Activated T-helper 2 cell treated with anti-CD3 and anti-CD28 coated beads, Interferon-gamma antibody, Interleukin-2, Interleukin-4, amounts not matched to agents 10 μg/mL and 5 μg/mL and 100 μg/mL, durations not matched to agents 14 hours and 24 hours and 36 hours (primary cell): ENCODE results near the gene MYOM3. TPM values are rescaled to one million over a fixed set of nuclear protein-coding genes. Genes with fewer than 3 reads are reported as not detected.

Source experiments
- DNase-seq: peaks from one replicate; pipeline ENCODE4 v3.0.0; 2021; ENCODE audit warnings: low spot score
- H3K27ac Mint-ChIP-seq: one replicate; pipeline ENCODE4 v1.8.0; 2021; ENCODE audit warnings: mixed read lengths
- H3K27me3 Mint-ChIP-seq: one replicate; pipeline ENCODE4 v1.8.0; 2021; ENCODE audit warnings: low read depth, mixed read lengths
- H3K36me3 Mint-ChIP-seq: one replicate; pipeline ENCODE4 v1.8.0; 2021; ENCODE audit warnings: low read depth, mixed read lengths
- H3K4me1 Mint-ChIP-seq: one replicate; pipeline ENCODE4 v1.8.0; 2021; ENCODE audit warnings: low read depth, mixed read lengths
- H3K4me3 Mint-ChIP-seq: one replicate; pipeline ENCODE4 v1.8.0; 2021; ENCODE audit warnings: low read depth, mild to moderate bottlenecking, moderate library complexity, mixed read lengths
- H3K9me3 Mint-ChIP-seq: one replicate; pipeline ENCODE4 v1.8.0; 2021; ENCODE audit warnings: mixed read lengths
- intact Hi-C: fragments of 100-400 bp; cut with micrococcal nuclease; formaldehyde crosslinking; loops from one replicate; pipeline ENCODE4 v1.15.1; 2023
- total RNA-seq: library from RNA; stranded (reverse); gene quantifications from 2 replicates; pipeline ENCODE4 v1.2.3, GENCODE V29; 2022

MYOM3 gene
- total RNA-seq, 1 donor from 2014 or later = not detected

GRCh38 chr1:24095140-24095859 lies 16.6 kb downstream of the MYOM3 start:
- no peaks in the 10 kb centered on the region for H3K4me1 Mint-ChIP-seq
- no peaks in the 10 kb centered on the region for H3K9me3 Mint-ChIP-seq

GRCh38 chr1:24094554-24094953 lies 17.4 kb downstream of the MYOM3 start:
- Mint-ChIP-seq H3K27ac (no peak overlapping the region), H3K27me3 (peaks cover 2% of the 10 kb centered on the region), H3K4me1 (no peaks in the 10 kb centered on the region), H3K4me3 (no peak overlapping the region), H3K9me3 (no peaks in the 10 kb centered on the region), H3K36me3 (no peaks in the 10 kb centered on the region)
- intact Hi-C loops = no loop called here
- DNase-seq = no peak

More at GRCh38 chr1:24095140-24095859, 16.6 kb downstream of the MYOM3 start:
- no peak for DNase-seq
- Mint-ChIP-seq H3K27me3 (peaks cover 2% of the 10 kb centered on the region), H3K27ac (no peak overlapping the region), H3K4me3 (no peak overlapping the region), H3K36me3 (no peaks in the 10 kb centered on the region)
- intact Hi-C loops = no loop called here

GRCh38 chr1:24093732-24094131 lies 18.2 kb downstream of the MYOM3 start:
- H3K27ac Mint-ChIP-seq = no peak overlapping the region
- no peaks in the 10 kb centered on the region for H3K36me3 Mint-ChIP-seq
- H3K4me1 Mint-ChIP-seq = no peaks in the 10 kb centered on the region
- DNase-seq = no peak
- H3K9me3 Mint-ChIP-seq = no peaks in the 10 kb centered on the region
- intact Hi-C loops = no loop called here
- no peak overlapping the region for H3K4me3 Mint-ChIP-seq
- peaks cover 2% of the 10 kb centered on the region for H3K27me3 Mint-ChIP-seq

- intact Hi-C loops = no loop called here
- no peak overlapping the region for H3K27ac Mint-ChIP-seq
- H3K36me3 Mint-ChIP-seq = no peaks in the 10 kb centered on the region
- no peaks in the 10 kb centered on the region for H3K4me1 Mint-ChIP-seq
- no peak overlapping the region for H3K4me3 Mint-ChIP-seq
- no peaks in the 10 kb centered on the region for H3K9me3 Mint-ChIP-seq
- no peak for DNase-seq
- H3K27me3 Mint-ChIP-seq = peaks cover 2% of the 10 kb centered on the region
Measured at GRCh38 chr1:24092979-24093378, 19.0 kb downstream of the MYOM3 start.

GRCh38 chr1:24091971-24092482 lies 19.9 kb downstream of the MYOM3 start:
- Mint-ChIP-seq H3K27ac (no peak overlapping the region), H3K36me3 (no peaks in the 10 kb centered on the region), H3K27me3 (peaks cover 2% of the 10 kb centered on the region), H3K9me3 (no peaks in the 10 kb centered on the region), H3K4me3 (no peak overlapping the region), H3K4me1 (no peaks in the 10 kb centered on the region)
- intact Hi-C loops = no loop called here
- no peak for DNase-seq

- Mint-ChIP-seq H3K27ac (no peak overlapping the region), H3K36me3 (no peaks in the 10 kb centered on the region), H3K9me3 (no peaks in the 10 kb centered on the region), H3K27me3 (peaks cover 2% of the 10 kb centered on the region), H3K4me3 (no peak overlapping the region), H3K4me1 (no peaks in the 10 kb centered on the region)
- intact Hi-C loops = no loop called here
- no peak for DNase-seq
Measured at GRCh38 chr1:24090736-24091135, 21.2 kb downstream of the MYOM3 start.

- Mint-ChIP-seq H3K36me3 (no peaks in the 10 kb centered on the region), H3K27me3 (peaks cover 3% of the 10 kb centered on the region), H3K4me3 (no peak overlapping the region), H3K27ac (no peak overlapping the region), H3K4me1 (no peaks in the 10 kb centered on the region), H3K9me3 (no peaks in the 10 kb centered on the region)
- intact Hi-C loops = no loop called here
- no peak for DNase-seq
Measured at GRCh38 chr1:24089743-24090555, 22.0 kb downstream of the MYOM3 start.

GRCh38 chr1:24089027-24089742 lies 22.8 kb downstream of the MYOM3 start:
- Mint-ChIP-seq H3K4me1 (no peaks in the 10 kb centered on the region), H3K36me3 (no peaks in the 10 kb centered on the region), H3K9me3 (no peaks in the 10 kb centered on the region), H3K27me3 (peaks cover 1% of the 10 kb centered on the region), H3K4me3 (no peak overlapping the region), H3K27ac (no peak overlapping the region)
- no peak for DNase-seq
- intact Hi-C loops = no loop called here

GRCh38 chr1:24086466-24086865 lies 25.5 kb downstream of the MYOM3 start:
- Mint-ChIP-seq H3K4me3 (no peak overlapping the region), H3K4me1 (no peaks in the 10 kb centered on the region), H3K36me3 (no peaks in the 10 kb centered on the region)

GRCh38 chr1:24085546-24085945 lies 26.4 kb downstream of the MYOM3 start:
- Mint-ChIP-seq H3K4me1 (no peaks in the 10 kb centered on the region), H3K36me3 (no peaks in the 10 kb centered on the region), H3K27me3 (peaks cover 1% of the 10 kb centered on the region), H3K9me3 (no peaks in the 10 kb centered on the region), H3K4me3 (no peak overlapping the region), H3K27ac (no peak overlapping the region)
- no peak for DNase-seq
- intact Hi-C loops = no loop called here

More at GRCh38 chr1:24086466-24086865, 25.5 kb downstream of the MYOM3 start:
- Mint-ChIP-seq H3K9me3 (no peaks in the 10 kb centered on the region), H3K27ac (no peak overlapping the region), H3K27me3 (peaks cover 1% of the 10 kb centered on the region)
- DNase-seq = no peak
- intact Hi-C loops = no loop called here

- Mint-ChIP-seq H3K27ac (no peak overlapping the region), H3K4me1 (no peaks in the 10 kb centered on the region), H3K4me3 (no peak overlapping the region), H3K27me3 (peaks cover 1% of the 10 kb centered on the region), H3K9me3 (no peaks in the 10 kb centered on the region), H3K36me3 (no peaks in the 10 kb centered on the region)
- intact Hi-C loops = no loop called here
- DNase-seq = no peak
Measured at GRCh38 chr1:24085007-24085406, 26.9 kb downstream of the MYOM3 start.

- Mint-ChIP-seq H3K4me3 (no peak overlapping the region), H3K27me3 (peaks cover 1% of the 10 kb centered on the region), H3K36me3 (no peaks in the 10 kb centered on the region), H3K9me3 (no peaks in the 10 kb centered on the region), H3K27ac (no peak overlapping the region), H3K4me1 (no peaks in the 10 kb centered on the region)
- intact Hi-C loops = no loop called here
- no peak for DNase-seq
Measured at GRCh38 chr1:24084050-24084449, 27.9 kb downstream of the MYOM3 start.
